ENCODE data around the gene ALOX5AP.

GRCh38 chr13:30757026-30757742 is 21.8 kb downstream of the ALOX5AP start:
- TF ChIP-seq CTCF (IDR thresholded peaks at IDR 0.05; ENCODE audit: low read length), result no peak
- no peak for TF ChIP-seq EZH2phosphoT487 (IDR thresholded peaks at IDR 0.05; ENCODE audit: low read length)

Data from MM.1S (cell line).